ENCODE results near the gene BTF3L4.

DNA sequence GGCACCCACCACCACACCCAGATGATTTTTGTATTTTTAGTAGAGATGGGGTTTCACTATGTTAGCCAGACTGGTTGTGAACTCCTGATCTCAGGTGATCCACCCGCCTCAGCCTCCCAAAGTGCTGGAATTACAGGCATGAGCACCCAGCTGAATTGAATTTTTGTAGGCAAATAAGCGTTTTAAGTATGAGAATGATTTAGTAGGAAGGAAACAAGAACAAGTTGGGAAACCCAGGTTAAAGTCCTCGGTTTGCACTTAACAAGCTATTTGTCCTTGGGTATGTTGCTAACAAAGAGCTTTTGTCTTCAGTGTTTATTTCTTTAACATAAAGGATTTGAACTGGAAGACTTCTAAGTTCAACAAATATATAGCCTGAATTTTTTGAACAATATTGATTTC lies 23.9 kb downstream of the BTF3L4 start:
- no peak for TF ChIP-seq POLR2A (IDR thresholded peaks at IDR 0.05)
- TF ChIP-seq, protein P1, sequence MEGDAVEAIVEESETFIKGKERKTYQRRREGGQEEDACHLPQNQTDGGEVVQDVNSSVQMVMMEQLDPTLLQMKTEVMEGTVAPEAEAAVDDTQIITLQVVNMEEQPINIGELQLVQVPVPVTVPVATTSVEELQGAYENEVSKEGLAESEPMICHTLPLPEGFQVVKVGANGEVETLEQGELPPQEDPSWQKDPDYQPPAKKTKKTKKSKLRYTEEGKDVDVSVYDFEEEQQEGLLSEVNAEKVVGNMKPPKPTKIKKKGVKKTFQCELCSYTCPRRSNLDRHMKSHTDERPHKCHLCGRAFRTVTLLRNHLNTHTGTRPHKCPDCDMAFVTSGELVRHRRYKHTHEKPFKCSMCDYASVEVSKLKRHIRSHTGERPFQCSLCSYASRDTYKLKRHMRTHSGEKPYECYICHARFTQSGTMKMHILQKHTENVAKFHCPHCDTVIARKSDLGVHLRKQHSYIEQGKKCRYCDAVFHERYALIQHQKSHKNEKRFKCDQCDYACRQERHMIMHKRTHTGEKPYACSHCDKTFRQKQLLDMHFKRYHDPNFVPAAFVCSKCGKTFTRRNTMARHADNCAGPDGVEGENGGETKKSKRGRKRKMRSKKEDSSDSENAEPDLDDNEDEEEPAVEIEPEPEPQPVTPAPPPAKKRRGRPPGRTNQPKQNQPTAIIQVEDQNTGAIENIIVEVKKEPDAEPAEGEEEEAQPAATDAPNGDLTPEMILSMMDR (IDR thresholded peaks at IDR 0.05 in 8 of 11, conservative IDR thresholded peaks at IDR 0.05 in 3 of 11), result no peak
